Mesenchymal stem cell (in vitro differentiated cells and primary cell): Measurements from ENCODE around the gene QKI.

Experiments
- DNase-seq: peaks from one replicate; pipeline ENCODE4 v3.0.0-alpha.2; 2013
- H2AFZ ChIP-seq: one replicate; pipeline ENCODE4 v1.6.1; 2013; ENCODE audit warnings: low read depth, mild to moderate bottlenecking, control low read depth, inconsistent platforms, low read length, moderate library complexity
- H2AK5ac ChIP-seq: 2 replicates; pipeline ENCODE4 v1.6.1; 2013; ENCODE audit warnings: low read length, moderate library complexity, mild to moderate bottlenecking, inconsistent platforms; ENCODE audit not compliant: severe bottlenecking
- H2BK120ac ChIP-seq: one replicate; pipeline ENCODE4 v1.6.1; 2013; ENCODE audit warnings: low read depth, mild to moderate bottlenecking, inconsistent platforms, low read length, moderate library complexity
- H2BK12ac ChIP-seq, 2 experiments: one replicate each; pipeline ENCODE4 v1.6.1; 2013; ENCODE audit warnings: inconsistent platforms in 2 of 2, low read length in 2 of 2, mild to moderate bottlenecking in 2 of 2, moderate library complexity in 2 of 2, control low read depth in 1 of 2
- H2BK15ac ChIP-seq: one replicate; pipeline ENCODE4 v1.6.1; 2013; ENCODE audit warnings: mild to moderate bottlenecking, low read depth, inconsistent platforms; ENCODE audit not compliant: poor library complexity, severe bottlenecking
- H2BK5ac ChIP-seq: 2 replicates; pipeline ENCODE4 v1.6.1; 2013; ENCODE audit warnings: low read depth, mild to moderate bottlenecking, low read length, control low read depth, inconsistent platforms; ENCODE audit not compliant: poor library complexity, severe bottlenecking
- H3K14ac ChIP-seq, 2 experiments: one replicate each; pipeline ENCODE4 v1.6.1; 2013; ENCODE audit warnings: inconsistent platforms in 2 of 2, low read length in 2 of 2, control low read depth in 1 of 2, mild to moderate bottlenecking in 1 of 2, moderate library complexity in 1 of 2
- H3K18ac ChIP-seq, 2 experiments: one replicate each; pipeline ENCODE4 v1.6.1; 2013; ENCODE audit warnings: inconsistent platforms in 2 of 2, low read length in 2 of 2, control low read depth in 1 of 2, low read depth in 1 of 2, mild to moderate bottlenecking in 1 of 2
- H3K23ac ChIP-seq, 2 experiments: one replicate each; pipeline ENCODE4 v1.6.1; 2013; ENCODE audit warnings: inconsistent platforms in 2 of 2, low read length in 2 of 2, mild to moderate bottlenecking in 2 of 2, moderate library complexity in 2 of 2, control low read depth in 1 of 2
- H3K27ac ChIP-seq: 2 replicates; pipeline ENCODE4 v1.5.1; 2013; ENCODE audit warnings: mild to moderate bottlenecking, moderate library complexity, low read length, control low read depth, inconsistent platforms; ENCODE audit not compliant: poor library complexity, severe bottlenecking
- H3K27me3 ChIP-seq, 2 experiments: 2 replicates each; pipeline versions ENCODE4 v1.6.1 to v1.7.0; 2013; ENCODE audit warnings: low read length in 2 of 2, mild to moderate bottlenecking in 2 of 2, moderate library complexity in 2 of 2, control low read depth in 1 of 2, inconsistent platforms in 1 of 2; ENCODE audit not compliant: control insufficient read depth in 1 of 2, insufficient read depth in 1 of 2
- H3K36me3 ChIP-seq, 2 experiments: 2 replicates each; pipeline versions ENCODE4 v1.6.1 to v1.7.0; 2013; ENCODE audit warnings: low read length in 2 of 2, control low read depth in 1 of 2, inconsistent platforms in 1 of 2, low read depth in 1 of 2, mild to moderate bottlenecking in 1 of 2; ENCODE audit not compliant: insufficient read depth in 2 of 2, control insufficient read depth in 1 of 2
- H3K4ac ChIP-seq, 2 experiments: one replicate each; pipeline ENCODE4 v1.6.1; 2013; ENCODE audit warnings: inconsistent platforms in 2 of 2, low read length in 2 of 2, mild to moderate bottlenecking in 2 of 2, moderate library complexity in 2 of 2, control low read depth in 1 of 2, low read depth in 1 of 2
- H3K4me1 ChIP-seq: 2 replicates; pipeline ENCODE4 v1.6.1; 2013; ENCODE audit warnings: low read depth, low read length, control low read depth; ENCODE audit not compliant: control insufficient read depth, insufficient read depth
- H3K4me2 ChIP-seq: 2 replicates; pipeline ENCODE4 v1.6.1; 2013; ENCODE audit warnings: low read length, mild to moderate bottlenecking, inconsistent platforms; ENCODE audit not compliant: poor library complexity, severe bottlenecking
- H3K4me3 ChIP-seq, 2 experiments: 2 replicates each; pipeline versions ENCODE4 v1.5.1 to v1.7.0; 2013; ENCODE audit warnings: low read length in 2 of 2, mild to moderate bottlenecking in 2 of 2, control low read depth in 1 of 2, low read depth in 1 of 2; ENCODE audit not compliant: insufficient read depth in 1 of 2
- H3K79me1 ChIP-seq: replicated peaks from 2 replicates; pipeline ENCODE4 v1.6.1; 2013; ENCODE audit warnings: mild to moderate bottlenecking, control low read depth, low read length, inconsistent platforms; ENCODE audit not compliant: poor library complexity, severe bottlenecking
- H3K9ac ChIP-seq: 2 replicates; pipeline ENCODE4 v1.7.0; 2013; ENCODE audit warnings: mild to moderate bottlenecking, low read length, moderate library complexity
- H3K9me3 ChIP-seq: 2 replicates; pipeline ENCODE4 v1.7.0; 2013; ENCODE audit warnings: mild to moderate bottlenecking, low read length; ENCODE audit not compliant: control insufficient read depth
- H4K8ac ChIP-seq: one replicate; pipeline ENCODE4 v1.6.1; 2013; ENCODE audit warnings: inconsistent platforms, mild to moderate bottlenecking, low read length, moderate library complexity
- H4K91ac ChIP-seq: one replicate; pipeline ENCODE4 v1.6.1; 2013; ENCODE audit warnings: mild to moderate bottlenecking, low read length, inconsistent platforms
- WGBS: methylation state at CpG from one replicate; pipeline ENCODE4 v1.1.7; 2013; ENCODE audit warnings: mixed read lengths; 5-methylcytosine and 5-hydroxymethylcytosine counted together

The QKI gene

GRCh38 chr6:163398115-163398514 lies 16.4 kb upstream of the QKI start:
- H3K79me1 ChIP-seq, result no peaks in the 10 kb centered on the region
- H3K4me2 ChIP-seq, result no peak overlapping the region
- H2BK5ac ChIP-seq, result no peak overlapping the region
- H2BK12ac ChIP-seq, result no peak overlapping the region
- H3K4me3 ChIP-seq, result no peak overlapping the region
- H4K8ac ChIP-seq, result no peak overlapping the region
- no peak overlapping the region for H2AK5ac ChIP-seq
- H2AFZ ChIP-seq, result no peak overlapping the region
- no peak overlapping the region for H3K9ac ChIP-seq
- DNase-seq, result peak; percentile 29
- no peak overlapping the region for H4K91ac ChIP-seq
- WGBS, result 75% methylated on average over 2 of the region's 2 CpGs
- no peak overlapping the region for H2BK15ac ChIP-seq
- H2BK120ac ChIP-seq, result no peak overlapping the region
- no peak overlapping the region for H3K27ac ChIP-seq
- H3K4me1 ChIP-seq, result peaks cover 5% of the 10 kb centered on the region
- no peak overlapping the region for H3K23ac ChIP-seq
- no peaks in the 10 kb centered on the region for H3K9me3 ChIP-seq
- no peaks in the 10 kb centered on the region for H3K36me3 ChIP-seq
- H3K4ac ChIP-seq, result no peak overlapping the region
- H3K18ac ChIP-seq, result no peak overlapping the region
- no peaks in the 10 kb centered on the region for H3K27me3 ChIP-seq
- no peak overlapping the region for H3K14ac ChIP-seq

GRCh38 chr6:163398815-163399214 lies 15.7 kb upstream of the QKI start:
- no peak overlapping the region for H4K8ac ChIP-seq
- H4K91ac ChIP-seq, result no peak overlapping the region
- WGBS, result 99% methylated on average over 9 of the region's 9 CpGs
- no peak overlapping the region for H2BK15ac ChIP-seq
- H3K4me3 ChIP-seq, result no peak overlapping the region
- H3K36me3 ChIP-seq, result no peaks in the 10 kb centered on the region
- no peak overlapping the region for H2BK120ac ChIP-seq
- no peak overlapping the region for H3K18ac ChIP-seq
- no peak overlapping the region for H3K14ac ChIP-seq
- H3K4ac ChIP-seq, result peak overlapping the region in 1 of 2 experiments; percentile 61
- no peak for DNase-seq
- no peak overlapping the region for H3K9ac ChIP-seq
- H2AFZ ChIP-seq, result no peak overlapping the region
- H3K4me2 ChIP-seq, result no peak overlapping the region
- H3K79me1 ChIP-seq, result no peaks in the 10 kb centered on the region
- H3K27ac ChIP-seq, result no peak overlapping the region
- no peak overlapping the region for H3K23ac ChIP-seq
- H2BK5ac ChIP-seq, result no peak overlapping the region
- H3K9me3 ChIP-seq, result no peaks in the 10 kb centered on the region
- H3K4me1 ChIP-seq, result peaks cover 5% of the 10 kb centered on the region
- H2BK12ac ChIP-seq, result no peak overlapping the region
- H3K27me3 ChIP-seq, result no peaks in the 10 kb centered on the region
- H2AK5ac ChIP-seq, result no peak overlapping the region

- Histone ChIP-seq H3K4ac (no peak overlapping the region), H3K9ac (no peak overlapping the region), H3K14ac (no peak overlapping the region), H2AK5ac (no peak overlapping the region), H3K23ac (no peak overlapping the region), H3K4me1 (peaks cover 5% of the 10 kb centered on the region), H2BK120ac (no peak overlapping the region), H2AFZ (no peak overlapping the region), H2BK15ac (no peak overlapping the region), H3K27me3 (no peaks in the 10 kb centered on the region), H3K4me3 (no peak overlapping the region), H4K91ac (no peak overlapping the region), H2BK5ac (no peak overlapping the region), H3K9me3 (no peaks in the 10 kb centered on the region), H3K4me2 (no peak overlapping the region), H3K79me1 (no peaks in the 10 kb centered on the region), H3K18ac (no peak overlapping the region), H3K36me3 (no peaks in the 10 kb centered on the region), H2BK12ac (no peak overlapping the region), H3K27ac (no peak overlapping the region), H4K8ac (no peak overlapping the region)
- no peak for DNase-seq
- 100% methylated on average over 1 of the region's 2 CpGs for WGBS
These were observed 14.0 kb upstream of the QKI start for GRCh38 chr6:163400509-163400908.

GRCh38 chr6:163401039-163401885 lies 13.3 kb upstream of the QKI start:
- no peak overlapping the region for H3K4ac ChIP-seq
- H3K9ac ChIP-seq, result no peak overlapping the region
- no peak overlapping the region for H3K14ac ChIP-seq
- H3K9me3 ChIP-seq, result no peaks in the 10 kb centered on the region
- no peak overlapping the region for H3K4me2 ChIP-seq
- H4K91ac ChIP-seq, result no peak overlapping the region
- H2AFZ ChIP-seq, result no peak overlapping the region
- H3K27ac ChIP-seq, result no peak overlapping the region
- H3K4me1 ChIP-seq, result peaks cover 11% of the 10 kb centered on the region
- H2BK15ac ChIP-seq, result no peak overlapping the region
- no peak overlapping the region for H3K18ac ChIP-seq
- no peaks in the 10 kb centered on the region for H3K36me3 ChIP-seq
- no peaks in the 10 kb centered on the region for H3K79me1 ChIP-seq
- no peak overlapping the region for H2BK120ac ChIP-seq
- no peak overlapping the region for H3K23ac ChIP-seq
- 99% methylated on average over 13 of the region's 14 CpGs for WGBS
- H4K8ac ChIP-seq, result no peak overlapping the region
- no peak for DNase-seq
- H2BK5ac ChIP-seq, result no peak overlapping the region
- no peaks in the 10 kb centered on the region for H3K27me3 ChIP-seq
- no peak overlapping the region for H2BK12ac ChIP-seq
- no peak overlapping the region for H2AK5ac ChIP-seq
- H3K4me3 ChIP-seq, result no peak overlapping the region
